NCI-H2171 (cell line): ENCODE measurements around the gene IQCM.

Experiments
- DNase-seq: peaks from one replicate; lab custom pipeline; 2025; lab: John Stamatoyannopoulos, UW

Gene IQCM

DNA sequence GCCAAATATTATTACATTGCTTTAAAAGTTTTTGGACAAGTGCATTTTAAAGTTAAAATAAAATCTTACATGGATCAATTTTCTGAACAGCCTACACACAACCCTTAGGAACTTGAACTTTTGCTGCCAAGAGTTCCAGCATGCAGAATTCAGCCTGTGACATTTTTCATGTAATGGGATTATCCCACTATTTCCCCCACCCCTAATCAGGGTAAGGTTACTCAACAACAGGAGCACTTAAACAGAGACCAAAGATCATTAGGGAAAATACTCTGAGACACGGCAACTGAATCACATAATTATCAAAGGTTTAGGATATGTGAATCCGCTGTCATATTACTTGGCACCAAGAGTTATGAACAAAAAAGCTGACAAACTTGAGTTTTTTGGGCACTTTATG is 47.2 kb downstream of the IQCM start:
- DNase-seq, result no peak

- DNase-seq, result no peak
Observed at GRCh38 chr4:149766135-149766534, 49.5 kb downstream of the IQCM start.

DNA sequence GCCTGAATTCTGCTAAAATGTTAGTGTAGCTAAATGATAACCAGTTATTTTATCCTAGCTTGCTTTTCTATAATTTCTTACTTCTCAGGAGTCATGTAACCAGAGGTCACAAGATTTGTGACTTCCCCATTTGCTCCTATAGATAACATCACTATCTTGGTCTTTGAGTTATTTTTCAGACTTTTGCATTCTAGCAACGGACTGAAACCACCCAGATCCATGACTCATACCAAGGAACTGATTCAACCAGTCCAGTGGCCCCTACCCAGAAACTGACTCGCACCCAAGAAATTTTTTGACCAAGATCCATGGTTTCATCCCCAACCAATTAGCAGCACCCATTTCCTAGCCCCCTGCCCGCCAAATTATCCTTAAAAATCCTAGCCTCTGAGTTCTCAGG is 50.0 kb downstream of the IQCM start:
- DNase-seq, result no peak

GRCh38 chr4:149755969-149756368 is 59.7 kb downstream of the IQCM start:
- no peak for DNase-seq

- no peak for DNase-seq
Observed at GRCh38 chr4:149754526-149754925, 61.1 kb downstream of the IQCM start.

- no peak for DNase-seq
Observed at GRCh38 chr4:149752729-149753128, 62.9 kb downstream of the IQCM start.

- DNase-seq, result no peak
Observed at GRCh38 chr4:149751174-149751573, 64.5 kb downstream of the IQCM start.

DNA sequence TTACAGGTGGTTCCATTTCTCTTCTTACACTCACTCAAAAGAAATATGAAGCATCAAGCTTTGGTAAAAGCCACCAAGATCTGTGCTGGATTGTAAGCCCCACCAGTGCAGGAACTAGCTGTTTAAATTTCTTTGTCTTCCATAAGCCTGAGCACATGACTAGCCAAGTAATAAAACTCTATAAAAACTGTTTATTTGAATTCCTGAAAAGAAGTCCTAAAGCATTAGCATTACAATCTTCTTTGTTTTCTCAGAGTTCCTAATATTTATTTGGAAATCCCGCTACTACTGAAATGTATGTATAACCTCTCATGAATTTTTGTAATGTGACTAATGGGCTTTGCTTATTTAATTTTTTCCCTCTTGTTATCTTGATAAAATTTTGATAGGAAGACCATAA is 65.9 kb downstream of the IQCM start:
- DNase-seq, result no peak

DNA sequence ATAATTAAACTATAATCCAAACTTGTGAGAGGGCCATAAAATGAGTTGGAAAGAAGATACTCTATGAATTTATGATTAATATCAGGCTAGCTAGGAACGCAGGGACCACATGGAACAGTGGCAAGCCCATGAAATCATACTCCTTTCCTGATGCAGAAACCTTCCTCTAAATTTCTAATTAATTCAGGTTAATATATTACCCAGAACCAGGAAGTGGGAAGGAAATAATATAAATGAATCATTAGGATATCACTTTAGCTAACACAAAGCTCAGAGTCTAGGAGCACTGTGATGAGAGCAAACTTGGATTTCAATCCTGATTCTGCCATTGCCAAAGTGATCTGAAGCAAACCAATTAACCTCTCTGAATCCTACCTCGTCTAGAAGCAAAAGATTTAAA is 68.0 kb downstream of the IQCM start:
- DNase-seq, result no peak

DNA sequence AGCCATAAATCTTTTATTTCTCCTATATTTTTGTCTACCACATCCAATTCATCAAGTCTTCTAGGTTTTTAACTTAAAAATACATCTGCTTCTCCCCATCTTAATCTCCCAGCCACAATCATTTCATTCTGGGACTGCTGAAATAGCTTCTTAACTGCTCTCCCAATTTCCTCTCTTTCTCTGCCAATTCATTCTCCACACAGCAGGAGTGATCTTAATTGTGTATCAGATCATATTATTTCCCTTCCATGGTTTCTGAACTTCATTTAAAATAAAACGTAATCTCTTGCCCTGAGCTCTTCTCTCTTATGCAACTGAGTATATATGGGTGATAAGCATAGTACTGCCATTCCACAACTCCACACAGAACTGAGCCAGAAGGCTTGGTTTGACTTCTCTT is 69.4 kb downstream of the IQCM start:
- DNase-seq, result no peak

DNA sequence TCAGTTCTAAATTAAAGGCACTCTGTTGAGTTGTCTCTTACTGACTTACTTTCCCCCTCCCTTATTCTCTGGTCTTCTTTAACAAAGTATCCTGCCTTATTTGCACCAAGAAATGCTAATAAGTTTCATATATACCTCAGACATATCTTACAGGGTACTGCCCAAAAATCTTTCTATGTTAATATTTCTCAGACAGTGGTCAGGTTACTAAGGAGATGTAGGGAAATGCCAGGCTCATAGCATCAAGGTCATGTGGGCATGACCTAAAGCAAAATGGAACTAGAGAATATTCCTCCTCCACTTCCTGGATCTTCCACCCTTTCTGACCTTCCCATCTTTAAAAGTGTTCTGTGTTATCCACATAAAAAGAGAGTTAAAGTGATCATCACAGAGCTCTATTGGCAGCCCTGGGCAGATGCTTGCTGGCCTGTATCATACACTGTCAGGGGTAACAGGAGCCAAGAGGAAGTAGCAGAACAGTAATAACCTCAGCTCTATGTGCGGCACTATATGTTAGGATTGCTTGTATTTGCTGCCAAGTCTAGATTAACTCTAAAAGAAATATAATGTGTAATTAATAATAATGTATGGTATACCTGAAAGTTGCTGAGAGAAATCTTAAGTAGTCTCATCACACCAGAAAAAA is 74.3 kb downstream of the IQCM start:
- DNase-seq, result no peak

- DNase-seq, result no peak
Observed at GRCh38 chr4:149738156-149738555, 77.5 kb downstream of the IQCM start.

GRCh38 chr4:149735796-149736195 is 79.8 kb downstream of the IQCM start:
- no peak for DNase-seq

GRCh38 chr4:149728444-149728843 is 87.2 kb downstream of the IQCM start:
- DNase-seq, result no peak

- no peak for DNase-seq
Observed at GRCh38 chr4:149727663-149728062, 88.0 kb downstream of the IQCM start.

DNA sequence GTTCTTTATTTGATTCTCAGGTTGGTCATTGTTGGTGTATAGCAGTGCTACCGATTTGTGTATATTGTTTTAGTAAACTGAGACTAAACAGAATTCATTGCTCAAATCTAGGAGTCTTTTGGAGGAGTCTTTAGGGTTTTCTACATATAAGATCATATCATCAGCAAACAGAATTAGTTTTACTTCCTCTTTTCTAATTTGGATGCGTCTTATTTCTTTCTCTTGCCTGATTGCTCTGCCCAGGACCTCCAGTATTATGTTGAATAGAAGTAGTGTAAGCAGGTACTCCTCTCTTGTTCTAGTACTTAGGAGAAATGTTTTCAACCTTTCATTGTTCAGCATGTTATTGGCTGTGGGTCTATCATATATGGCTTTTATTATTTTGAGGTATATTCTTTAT is 92.6 kb downstream of the IQCM start:
- no peak for DNase-seq

GRCh38 chr4:149719806-149720205 is 95.8 kb downstream of the IQCM start:
- DNase-seq, result no peak

GRCh38 chr4:149719357-149719756 is 96.3 kb downstream of the IQCM start:
- DNase-seq, result no peak

- no peak for DNase-seq
Observed at GRCh38 chr4:149718500-149718899, 97.1 kb downstream of the IQCM start.

DNA sequence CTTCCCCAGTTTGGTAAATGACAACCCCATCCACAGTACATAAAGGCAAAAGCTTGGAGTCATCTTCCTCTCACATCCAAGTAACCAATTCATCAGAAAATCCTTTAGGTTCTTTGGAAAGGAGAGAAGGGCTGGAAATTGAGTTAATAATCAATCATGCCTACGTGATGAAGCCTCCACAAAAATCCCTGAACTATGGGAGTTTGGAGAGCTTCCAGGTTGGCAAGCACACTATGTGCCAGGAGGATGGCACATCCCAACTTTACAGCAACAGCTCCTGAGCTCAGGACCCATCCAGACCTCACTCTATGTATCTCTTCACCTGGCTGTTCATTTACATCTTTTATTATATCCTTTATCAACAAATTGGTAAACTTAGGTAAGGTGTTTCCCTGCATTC is 98.9 kb downstream of the IQCM start:
- no peak for DNase-seq

GRCh38 chr4:149715822-149716585 is 99.6 kb downstream of the IQCM start:
- DNase-seq, result peak; percentile 12

DNA sequence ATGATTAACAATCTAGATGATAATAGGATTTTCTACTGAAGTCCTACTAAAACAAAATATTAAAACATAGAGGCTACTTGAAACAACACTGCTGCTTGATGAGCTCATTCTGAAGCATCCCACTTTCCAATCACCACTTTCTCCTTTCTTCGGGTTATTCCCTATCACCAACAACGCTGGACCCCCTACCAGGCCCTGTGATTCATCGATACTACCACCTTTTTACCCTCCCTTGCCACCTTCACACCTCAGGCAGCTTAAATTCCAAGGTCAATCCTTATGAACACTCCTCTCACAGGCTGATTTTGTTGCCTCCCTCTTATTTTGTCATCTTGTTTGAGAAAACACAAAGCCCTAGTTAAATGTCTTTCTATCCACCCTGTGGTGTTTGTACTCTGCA is 102.6 kb downstream of the IQCM start:
- no peak for DNase-seq

- no peak for DNase-seq
Observed at GRCh38 chr4:149711593-149712365, 103.9 kb downstream of the IQCM start.
